Hepatic stellate cell (primary cell): ENCODE measurements around the gene HOXC10.

Experiments
- DNase-seq: peaks from one replicate; pipeline ENCODE4 v3.0.0; 2011; ENCODE audit warnings: low spot score

Gene HOXC10

DNA sequence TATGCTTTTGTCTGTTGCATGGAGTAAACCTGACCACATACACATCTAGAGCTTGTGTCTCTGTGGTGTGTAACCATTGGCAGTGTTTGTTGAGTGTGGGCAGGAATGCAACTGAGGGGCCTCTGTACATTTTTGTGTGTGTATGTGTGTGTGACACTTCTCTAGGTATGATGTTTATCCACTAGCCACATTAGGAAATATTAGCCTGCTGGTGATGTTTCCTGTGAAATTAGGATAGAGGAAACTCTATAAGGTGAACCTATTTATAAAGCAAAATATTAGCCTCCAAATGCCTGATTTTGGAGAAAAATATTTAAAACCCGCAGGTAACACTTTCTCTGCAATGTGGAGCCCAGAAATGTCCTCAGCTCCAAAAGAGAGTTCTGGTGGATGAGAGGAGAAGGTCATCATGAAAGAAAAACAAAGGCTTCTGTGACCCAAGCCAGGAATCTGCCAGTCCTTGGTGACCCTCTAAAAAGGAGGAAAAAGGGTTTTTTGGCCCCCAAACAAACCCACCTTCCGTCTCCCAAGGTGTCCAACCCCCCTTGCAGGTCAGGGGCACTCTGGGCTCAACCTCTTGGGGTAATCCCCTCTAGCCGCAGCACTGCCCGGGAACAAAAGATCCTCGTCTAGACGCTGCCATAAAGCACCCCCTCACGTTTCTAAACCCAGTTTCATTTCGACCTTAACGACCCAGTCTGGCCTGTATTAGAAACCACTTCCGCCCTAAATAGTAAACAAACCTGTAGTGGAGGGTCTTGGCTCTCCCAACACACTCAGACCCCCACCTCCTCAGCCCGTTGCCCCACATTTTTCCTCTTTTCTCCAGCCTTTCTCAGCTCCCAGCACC is 7.1 kb upstream of the HOXC10 start:
- DNase-seq, result no peak

GRCh38 chr12:53978477-53979356 is 6.2 kb upstream of the HOXC10 start:
- DNase-seq, result no peak

DNA sequence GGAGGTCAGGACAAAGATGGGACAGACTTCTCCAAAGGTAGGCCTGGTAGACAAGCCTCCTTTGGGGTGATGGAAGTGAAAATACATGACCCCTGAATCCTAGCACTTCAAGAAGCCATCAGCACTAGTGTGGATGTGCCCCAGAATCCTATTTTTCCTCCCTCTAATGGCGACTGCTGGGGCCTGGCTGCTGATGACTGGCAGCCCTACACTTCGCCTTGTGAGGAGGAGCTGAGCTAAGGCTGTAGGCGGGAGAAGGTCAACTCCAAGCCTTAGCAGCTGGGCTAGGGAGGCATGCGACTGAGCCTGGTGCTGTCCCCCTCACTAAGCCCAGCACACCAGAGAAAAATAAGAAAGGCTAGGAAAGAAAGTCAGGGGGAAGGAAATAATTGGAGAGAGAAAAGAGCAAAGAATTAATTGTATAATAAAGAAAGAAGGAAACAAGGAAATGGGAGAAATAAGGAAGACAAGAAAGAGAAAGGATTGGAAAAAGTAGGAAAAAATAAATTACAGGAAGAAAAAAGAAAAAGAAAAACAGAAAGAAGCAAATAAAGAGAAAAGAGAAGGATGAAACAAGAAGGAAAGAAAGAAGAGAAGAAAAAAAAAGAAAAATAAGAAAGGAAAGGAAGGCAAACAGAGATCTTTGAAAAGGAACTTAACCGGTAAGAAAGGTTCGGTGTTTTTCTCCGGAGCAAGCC is 4.7 kb upstream of the HOXC10 start:
- DNase-seq, result no peak

- DNase-seq, result no peak
Measured at GRCh38 chr12:53980802-53981496, 4.0 kb upstream of the HOXC10 start.

GRCh38 chr12:53981634-53982565 is 3.0 kb upstream of the HOXC10 start:
- no peak for DNase-seq

DNA sequence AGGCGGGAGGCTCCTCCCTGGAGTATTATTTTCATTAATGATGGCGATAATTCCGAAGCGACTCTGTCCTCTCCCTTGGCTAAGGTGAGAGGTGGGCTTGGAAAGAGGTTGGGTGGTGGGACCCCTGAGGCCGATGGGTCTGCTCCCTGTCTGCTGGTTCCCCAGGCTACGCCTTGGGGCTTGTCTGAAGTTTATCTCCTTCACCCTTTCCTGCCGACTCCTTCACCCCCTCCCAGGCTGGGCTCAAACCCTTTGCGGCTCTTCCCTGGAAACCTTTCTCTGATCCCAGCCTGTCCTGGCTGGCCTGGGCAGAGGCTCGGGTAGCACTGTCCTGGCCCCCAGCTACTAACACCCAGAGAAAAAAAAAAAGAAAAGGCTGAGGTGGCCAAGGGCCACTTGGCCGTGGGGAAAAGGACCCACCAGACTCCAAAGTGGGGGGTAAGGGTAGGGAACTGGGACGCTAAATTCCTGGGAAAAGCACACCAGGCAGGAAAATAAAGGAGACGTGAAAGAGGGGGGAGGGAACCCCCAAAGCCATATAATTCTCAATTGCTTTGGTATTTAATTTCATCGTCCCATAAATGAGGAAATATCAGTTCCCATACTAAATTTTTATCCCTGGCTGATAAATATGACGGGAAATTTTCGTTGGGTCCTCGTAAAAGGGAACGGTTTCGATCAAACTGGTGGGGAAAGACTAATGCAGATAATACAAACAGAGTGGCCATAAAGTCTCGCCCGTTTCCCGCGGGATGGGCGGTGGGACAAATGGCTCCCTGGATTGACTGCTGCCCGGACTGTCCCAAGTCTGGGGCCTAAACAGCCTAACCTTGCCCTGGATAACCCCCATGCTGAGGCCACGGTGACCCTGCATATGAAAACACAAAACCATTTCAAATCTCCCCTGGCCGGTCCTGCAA is 2.0 kb upstream of the HOXC10 start:
- no peak for DNase-seq

DNA sequence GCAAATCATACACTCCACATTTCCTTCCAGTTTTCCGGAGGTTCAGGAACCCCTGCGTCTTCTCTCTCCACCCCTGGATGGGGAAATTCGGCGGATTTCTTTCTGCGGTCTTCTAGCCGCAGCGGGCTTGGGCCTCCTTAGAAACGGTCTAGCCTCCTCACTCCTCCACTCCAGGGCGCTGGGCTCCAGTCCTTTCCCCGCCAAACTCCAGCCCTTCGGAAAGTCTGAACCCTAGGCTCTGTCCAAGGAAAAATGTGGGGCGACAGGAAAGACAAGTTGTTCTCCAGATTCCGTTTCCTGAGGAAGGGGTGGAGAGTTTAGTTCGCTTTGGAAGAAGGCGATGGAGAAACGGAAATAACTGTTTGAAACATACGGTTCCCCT is 1.4 kb upstream of the HOXC10 start:
- DNase-seq, result no peak

- no peak for DNase-seq
Measured at GRCh38 chr12:53983950-53984572, 885 bp upstream of the HOXC10 start.

DNA sequence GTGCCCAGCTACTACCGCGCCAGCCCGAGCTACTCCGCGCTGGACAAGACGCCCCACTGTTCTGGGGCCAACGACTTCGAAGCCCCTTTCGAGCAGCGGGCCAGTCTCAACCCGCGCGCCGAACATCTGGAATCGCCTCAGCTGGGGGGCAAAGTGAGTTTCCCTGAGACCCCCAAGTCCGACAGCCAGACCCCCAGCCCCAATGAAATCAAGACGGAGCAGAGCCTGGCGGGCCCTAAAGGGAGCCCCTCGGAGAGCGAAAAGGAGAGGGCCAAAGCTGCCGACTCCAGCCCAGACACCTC is 697 bp downstream of the HOXC10 start:
- DNase-seq, result no peak

GRCh38 chr12:53985994-53986685 is 1.2 kb downstream of the HOXC10 start:
- no peak for DNase-seq

DNA sequence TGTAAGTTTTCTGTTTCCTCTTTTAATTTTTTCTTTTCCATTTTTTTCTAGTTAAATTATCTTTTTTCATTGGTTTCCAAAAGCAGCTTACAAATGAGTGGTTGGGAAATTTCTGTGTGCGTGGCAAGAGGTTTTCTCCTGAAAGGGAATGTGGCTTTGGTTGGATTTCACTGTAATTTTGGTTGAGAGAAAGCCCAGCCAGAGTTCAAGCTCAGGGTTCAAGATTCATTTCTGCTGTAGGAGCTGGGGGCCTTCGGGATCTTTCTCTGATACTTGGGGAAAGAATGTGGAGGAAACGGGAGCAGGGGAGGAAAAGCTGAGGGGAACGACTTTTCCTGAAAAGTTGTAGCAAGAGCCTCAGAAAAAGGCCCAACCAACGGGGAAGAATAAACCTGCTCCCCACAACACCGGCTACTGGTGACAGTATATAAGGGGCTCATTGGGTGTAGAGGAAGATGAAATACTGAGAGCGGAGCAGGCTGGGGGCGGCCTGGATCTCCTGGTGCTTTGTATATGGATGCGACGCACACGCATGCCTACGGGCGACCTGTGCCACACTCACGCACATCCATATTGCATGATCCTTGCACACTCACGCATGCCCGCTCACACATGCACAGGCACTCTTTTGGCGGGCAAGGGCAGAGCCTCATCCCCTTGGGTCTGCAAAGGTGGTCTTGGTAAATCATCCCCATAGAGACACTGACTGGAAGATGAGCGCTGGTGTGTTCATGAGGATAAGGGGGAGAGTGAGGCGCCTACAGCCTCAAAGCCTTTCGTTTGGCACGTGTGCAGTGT is 1.9 kb downstream of the HOXC10 start:
- no peak for DNase-seq

DNA sequence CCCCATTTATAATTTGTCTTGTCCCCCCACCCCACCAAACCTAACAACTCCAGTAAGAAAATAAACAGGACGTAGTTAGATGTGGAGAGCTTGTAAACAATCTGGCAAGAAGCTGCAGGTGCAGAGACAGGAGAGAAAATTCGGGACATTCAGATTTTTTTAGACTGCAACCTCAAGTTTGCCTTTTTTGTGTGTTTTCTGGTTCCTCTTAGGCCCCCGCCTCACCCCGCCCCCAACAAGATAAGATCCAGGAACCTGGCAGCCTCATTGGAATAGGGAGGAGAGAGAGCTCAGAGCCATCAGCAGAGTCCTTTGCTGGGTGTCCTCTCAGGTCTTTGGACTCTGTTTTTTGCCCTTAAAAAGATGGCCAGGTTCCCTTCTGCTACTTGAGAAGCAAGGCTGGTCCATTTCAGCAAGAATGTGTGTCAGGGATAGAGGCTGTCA is 2.9 kb downstream of the HOXC10 start:
- no peak for DNase-seq

DNA sequence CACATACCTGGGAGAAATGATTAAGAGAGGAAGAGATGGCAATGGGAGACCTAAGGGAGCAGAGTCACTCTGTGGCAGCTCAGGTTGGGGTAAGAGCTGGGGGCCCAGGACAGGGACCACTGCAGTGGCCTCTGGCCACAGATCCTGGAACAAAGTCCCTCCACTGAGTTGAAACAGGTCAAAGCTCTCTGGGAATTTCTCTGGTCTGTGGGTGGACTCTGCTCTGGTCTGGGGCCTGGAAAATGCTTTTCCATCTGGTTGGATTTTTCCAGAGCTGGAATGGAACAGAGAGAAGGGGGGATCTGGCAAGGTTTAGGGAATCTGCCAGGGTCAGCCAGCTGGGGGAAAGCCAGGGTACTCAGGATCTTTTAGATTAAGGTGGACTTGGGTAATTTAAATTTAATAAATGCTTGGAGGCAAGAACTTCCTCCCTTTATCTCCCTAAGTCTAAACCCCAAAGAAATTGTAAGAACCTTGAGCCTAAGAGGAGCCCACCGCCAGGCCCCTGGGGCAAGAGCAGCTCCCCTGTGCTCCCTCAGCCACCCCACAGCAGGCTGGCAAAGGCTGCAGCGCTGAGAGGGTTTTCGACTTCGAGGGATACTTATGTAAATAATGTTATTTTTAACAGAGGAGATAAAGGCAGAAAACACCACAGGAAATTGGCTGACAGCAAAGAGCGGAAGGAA is 3.7 kb downstream of the HOXC10 start:
- DNase-seq, result no peak

DNA sequence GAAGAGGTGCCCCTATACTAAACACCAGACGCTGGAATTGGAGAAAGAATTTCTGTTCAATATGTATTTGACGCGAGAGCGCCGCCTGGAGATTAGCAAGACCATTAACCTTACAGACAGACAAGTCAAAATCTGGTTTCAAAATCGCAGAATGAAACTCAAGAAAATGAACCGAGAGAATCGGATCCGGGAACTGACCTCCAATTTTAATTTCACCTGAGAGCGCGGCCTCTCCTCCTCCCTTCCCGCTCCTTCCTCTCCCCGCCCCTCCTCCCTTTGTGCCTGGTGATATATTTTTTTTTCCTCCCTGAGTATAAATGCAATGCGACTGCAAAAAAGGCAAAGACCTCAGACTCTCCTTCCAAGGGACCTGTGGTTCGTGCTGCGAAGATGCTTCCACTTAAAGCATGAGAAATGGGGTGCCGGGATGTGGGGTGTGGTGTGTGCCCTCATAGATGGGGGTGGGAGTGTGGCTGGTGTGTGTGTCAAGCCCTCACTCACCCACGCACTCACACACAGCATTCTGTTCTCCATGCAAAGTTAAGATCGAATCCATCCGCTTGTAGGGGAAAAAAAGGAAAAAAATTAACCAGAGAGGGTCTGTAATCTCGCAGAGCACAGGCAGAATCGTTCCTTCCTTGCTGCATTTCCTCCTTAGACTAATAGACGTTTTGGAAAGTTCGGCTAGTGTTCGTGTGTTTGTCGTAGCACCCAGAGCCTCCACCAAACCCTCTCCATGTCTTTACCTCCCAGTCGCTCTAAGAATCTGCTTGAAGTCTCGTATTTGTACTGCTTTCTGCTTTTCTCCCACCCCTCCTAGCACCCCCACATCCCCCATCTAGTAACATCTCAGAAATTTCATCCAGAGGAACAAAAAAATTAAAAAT is 4.5 kb downstream of the HOXC10 start:
- no peak for DNase-seq

- DNase-seq, result no peak
Measured at GRCh38 chr12:53990311-53991076, 5.5 kb downstream of the HOXC10 start.

DNA sequence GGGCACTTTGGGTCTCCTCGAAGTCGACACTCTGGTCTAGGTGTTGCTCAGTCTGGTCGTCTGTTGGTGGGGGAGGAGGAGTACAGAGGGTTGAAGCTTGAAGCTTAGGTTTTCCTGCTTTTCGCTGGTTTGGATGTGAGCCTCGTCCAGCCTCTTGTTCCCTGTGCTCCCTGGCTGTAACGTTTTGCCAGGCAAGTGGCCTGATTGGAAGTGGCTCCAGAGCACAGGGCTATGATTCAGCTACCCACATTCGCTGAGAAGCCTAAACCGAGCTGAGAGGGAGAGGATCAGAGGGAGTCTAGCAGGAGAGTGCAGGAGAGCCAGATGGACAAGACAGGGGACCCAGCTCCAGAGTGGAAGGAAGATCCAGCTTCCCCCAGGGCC is 6.1 kb downstream of the HOXC10 start:
- no peak for DNase-seq
